Retina (tissue), 1 donor: ENCODE measurements around the gene FRS2.

Source experiments
- DNase-seq: peaks from one replicate; pipeline ENCODE4 v3.0.0-alpha.2; 2016

Gene FRS2

GRCh38 chr12:69502345-69503081 is 32.3 kb downstream of the FRS2 start:
- no peak for DNase-seq

- DNase-seq, result no peak
These were observed 37.9 kb downstream of the FRS2 start for GRCh38 chr12:69508091-69508490.

- no peak for DNase-seq
These were observed 38.4 kb downstream of the FRS2 start for GRCh38 chr12:69508621-69509020.

- DNase-seq, result no peak
These were observed 39.1 kb downstream of the FRS2 start for GRCh38 chr12:69509308-69509736.

- DNase-seq, result no peak
These were observed 40.0 kb downstream of the FRS2 start for GRCh38 chr12:69509904-69510827.

- no peak for DNase-seq
These were observed 40.8 kb downstream of the FRS2 start for GRCh38 chr12:69511016-69511415.

GRCh38 chr12:69511469-69512267 is 41.5 kb downstream of the FRS2 start:
- no peak for DNase-seq

- no peak for DNase-seq
These were observed 42.6 kb downstream of the FRS2 start for GRCh38 chr12:69512820-69513219.

- DNase-seq, result no peak
These were observed 43.1 kb downstream of the FRS2 start for GRCh38 chr12:69513297-69513696.

- DNase-seq, result no peak
These were observed 43.9 kb downstream of the FRS2 start for GRCh38 chr12:69514111-69514510.

- no peak for DNase-seq
These were observed 44.7 kb downstream of the FRS2 start for GRCh38 chr12:69514845-69515244.

GRCh38 chr12:69515394-69515930 is 45.3 kb downstream of the FRS2 start:
- DNase-seq, result no peak

GRCh38 chr12:69516950-69517349 is 46.8 kb downstream of the FRS2 start:
- no peak for DNase-seq

- DNase-seq, result no peak
These were observed 47.2 kb downstream of the FRS2 start for GRCh38 chr12:69517406-69517805.

- DNase-seq, result no peak
These were observed 49.7 kb downstream of the FRS2 start for GRCh38 chr12:69519871-69520270.

GRCh38 chr12:69523433-69524330 is 53.5 kb downstream of the FRS2 start:
- DNase-seq, result no peak

- no peak for DNase-seq
These were observed 54.1 kb downstream of the FRS2 start for GRCh38 chr12:69524331-69524630.

GRCh38 chr12:69524755-69525469 is 54.7 kb downstream of the FRS2 start:
- no peak for DNase-seq

GRCh38 chr12:69527506-69528272 is 57.5 kb downstream of the FRS2 start:
- no peak for DNase-seq

- DNase-seq, result no peak
These were observed 58.8 kb downstream of the FRS2 start for GRCh38 chr12:69529021-69529420.

- DNase-seq, result no peak
These were observed 63.7 kb downstream of the FRS2 start for GRCh38 chr12:69533844-69534243.
